Measurements from ENCODE around the gene B9D1.

B9D1 gene

DNA sequence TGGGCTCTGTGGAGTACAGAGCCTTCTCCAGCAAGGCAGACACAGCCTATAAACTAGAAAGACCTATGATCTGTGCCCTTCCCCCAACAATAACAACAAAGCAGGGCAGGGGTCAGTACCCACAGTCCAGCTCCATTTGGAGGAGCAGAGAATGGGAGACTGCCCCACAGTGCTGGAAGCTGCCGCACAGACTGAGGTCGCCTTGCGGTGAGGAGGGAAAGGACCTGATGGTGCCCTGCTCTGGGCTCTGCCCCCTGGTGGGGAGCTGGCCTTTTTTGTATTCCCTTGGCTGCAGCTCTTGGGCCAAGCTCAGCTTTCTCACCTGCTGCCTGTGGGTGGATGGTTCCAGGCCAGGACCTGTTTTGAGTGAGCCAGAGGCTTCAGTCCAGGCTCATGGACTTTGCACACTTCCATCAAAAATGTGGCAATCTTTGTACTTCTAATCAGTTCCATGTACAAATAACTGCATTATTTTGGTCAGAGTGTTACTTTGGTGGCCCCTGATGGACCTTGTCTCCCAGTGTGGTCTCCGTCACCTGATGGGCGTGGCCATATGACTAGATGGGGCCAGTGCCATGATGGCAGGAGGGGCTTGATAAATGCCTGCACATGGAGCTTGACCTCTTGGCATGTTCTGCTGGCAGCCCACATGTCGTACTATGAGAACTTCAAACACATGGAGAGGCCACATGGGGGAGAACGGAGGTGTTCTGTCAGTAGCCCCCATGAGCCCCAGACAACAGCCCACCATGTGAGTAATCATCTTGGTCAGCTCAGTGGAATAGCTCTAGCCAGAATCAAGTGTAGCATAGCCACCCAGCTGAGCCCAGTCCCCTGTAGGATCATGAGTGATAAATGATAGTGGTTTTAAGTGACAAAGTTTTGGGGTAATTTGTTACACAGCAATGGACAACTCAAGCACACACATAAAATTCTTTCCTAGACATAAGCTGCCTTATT, 24.2 kb downstream of the B9D1 start:
- peak; percentile 23 for DNase-seq (ENCODE audit: low read depth)

DNA sequence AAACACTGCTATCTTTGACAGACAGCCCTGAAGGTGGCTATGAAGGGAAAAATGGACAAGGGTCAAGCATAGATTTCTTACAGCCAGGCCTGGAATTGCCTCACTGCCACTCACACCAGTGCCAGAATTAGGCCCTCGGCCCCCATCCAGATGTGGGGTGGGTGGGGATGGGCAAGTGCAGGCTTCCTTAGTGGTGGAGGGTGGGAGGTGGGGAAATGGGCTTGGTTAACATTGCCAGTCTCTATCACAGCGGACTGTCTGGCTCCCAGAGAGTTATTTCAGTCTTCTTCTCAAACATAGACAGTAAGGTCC, 24.9 kb downstream of the B9D1 start:
- DNase-seq (ENCODE audit: low read depth), result no peak

DNA sequence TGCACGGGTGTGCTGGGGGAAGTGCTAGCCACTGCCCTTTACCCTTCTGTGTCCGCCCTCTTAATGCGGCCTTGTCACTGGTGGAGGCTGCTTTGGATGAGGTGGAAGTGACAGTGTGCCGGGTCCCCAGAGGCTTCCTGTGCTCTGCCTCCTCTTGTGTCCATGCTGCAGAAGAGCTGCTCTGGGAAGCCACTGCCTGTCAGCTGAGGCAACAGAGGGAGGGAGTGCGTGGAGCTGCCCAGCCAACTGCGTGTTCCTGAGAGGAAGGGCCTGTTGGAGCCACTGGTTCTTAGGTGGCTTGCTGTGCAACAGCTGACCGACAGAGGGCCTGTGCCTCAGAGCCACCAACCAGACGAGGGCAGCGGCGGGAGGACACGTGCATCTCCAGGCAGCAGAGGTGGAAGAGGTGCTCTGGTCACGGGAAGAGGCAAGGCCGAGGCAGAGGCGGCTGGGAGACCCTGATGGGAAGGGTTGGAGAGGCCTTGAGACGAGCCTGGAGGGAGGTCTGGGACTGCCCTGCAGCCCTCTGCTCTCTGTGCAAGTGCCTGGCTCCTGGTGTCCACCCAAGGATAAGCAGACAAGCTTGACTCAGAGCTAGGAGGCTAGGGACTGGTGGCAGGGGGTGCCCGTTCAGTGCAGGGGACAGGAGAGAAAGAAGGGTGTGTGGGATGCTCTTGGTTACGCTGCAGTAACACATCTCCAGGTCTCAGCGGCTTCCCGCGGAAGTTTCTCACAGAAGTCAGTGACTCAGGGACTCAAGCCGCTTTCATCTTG, 25.4 kb downstream of the B9D1 start:
- no peak for DNase-seq (ENCODE audit: low read depth)

DNA sequence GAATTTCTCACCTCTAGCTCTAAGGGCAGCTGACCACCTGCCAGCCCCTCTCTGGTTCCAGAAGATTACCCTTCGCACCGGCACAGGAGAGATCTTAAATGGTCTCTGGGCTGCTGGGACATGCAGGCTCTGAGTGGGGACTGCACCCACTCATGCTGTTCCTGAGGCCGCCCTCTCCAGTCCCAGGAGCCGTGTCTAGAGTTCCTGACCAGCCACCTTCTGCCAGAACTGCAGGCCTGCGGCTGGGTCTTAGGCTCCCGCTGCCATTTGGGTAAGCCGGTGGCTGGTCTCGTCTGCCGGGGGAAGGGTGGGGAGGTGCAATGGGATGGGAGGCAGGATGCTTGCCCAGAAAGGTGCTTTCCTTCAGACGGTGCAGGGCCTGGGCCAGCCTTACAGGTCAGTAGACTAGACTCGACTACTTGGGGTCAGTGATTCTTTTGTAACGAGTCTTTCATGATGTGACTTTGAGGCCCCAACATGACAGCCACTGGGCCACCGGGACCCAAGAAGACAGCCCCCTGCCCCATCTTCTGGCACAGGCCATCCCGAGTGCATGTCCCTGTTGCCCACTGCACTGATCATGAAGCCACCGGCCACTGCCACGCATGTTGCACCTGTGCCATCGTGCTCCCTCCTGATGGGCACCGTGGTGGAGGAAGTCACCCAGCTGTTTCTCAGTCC, 26.4 kb downstream of the B9D1 start:
- no peak for DNase-seq (ENCODE audit: low read depth)

DNA sequence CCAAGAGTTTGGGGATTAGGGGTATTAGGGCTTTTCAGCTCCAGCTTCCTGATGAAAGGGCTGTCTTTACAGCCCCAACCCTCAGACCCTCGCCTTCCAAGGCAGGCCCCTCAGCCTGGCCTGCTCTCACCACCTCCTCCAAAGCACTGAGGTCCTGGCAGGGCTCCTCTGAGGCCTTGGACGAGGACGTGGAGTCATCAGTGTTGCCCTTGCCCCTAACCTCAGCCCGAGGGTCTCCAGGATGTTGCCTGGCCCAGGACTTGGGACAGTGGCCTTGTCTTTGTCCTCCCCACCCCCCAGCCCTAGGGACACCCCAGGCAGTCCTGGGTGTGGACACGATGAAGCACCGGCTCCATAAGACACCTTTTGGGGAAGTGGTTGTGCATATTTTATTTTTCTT, 28.2 kb downstream of the B9D1 start:
- no peak for DNase-seq (ENCODE audit: low read depth)

DNA sequence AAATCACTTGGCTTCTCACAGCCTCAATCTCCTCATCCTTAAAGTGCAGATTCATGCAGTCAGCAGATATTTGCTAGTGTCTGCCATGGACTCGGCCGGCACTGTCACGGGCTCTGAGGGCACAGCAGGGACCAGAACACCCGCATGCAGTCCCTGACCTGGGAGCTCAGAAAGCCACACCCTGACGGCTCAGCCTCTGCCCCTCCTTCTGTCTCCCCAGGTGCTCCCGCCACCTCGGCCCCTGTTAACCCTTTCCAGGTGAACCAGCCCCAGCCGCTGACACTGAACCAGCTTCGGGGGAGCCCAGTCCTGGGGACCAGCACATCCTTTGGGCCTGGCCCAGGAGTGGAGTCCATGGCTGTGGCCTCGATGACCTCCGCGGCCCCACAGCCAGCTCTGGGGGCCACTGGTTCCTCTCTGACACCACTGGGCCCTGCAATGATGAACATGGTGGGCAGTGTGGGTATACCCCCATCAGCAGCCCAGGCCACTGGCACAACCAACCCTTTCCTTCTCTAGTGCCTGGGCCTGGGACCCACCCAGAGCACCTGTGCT, 28.7 kb downstream of the B9D1 start:
- no peak for DNase-seq (ENCODE audit: low read depth)

DNA sequence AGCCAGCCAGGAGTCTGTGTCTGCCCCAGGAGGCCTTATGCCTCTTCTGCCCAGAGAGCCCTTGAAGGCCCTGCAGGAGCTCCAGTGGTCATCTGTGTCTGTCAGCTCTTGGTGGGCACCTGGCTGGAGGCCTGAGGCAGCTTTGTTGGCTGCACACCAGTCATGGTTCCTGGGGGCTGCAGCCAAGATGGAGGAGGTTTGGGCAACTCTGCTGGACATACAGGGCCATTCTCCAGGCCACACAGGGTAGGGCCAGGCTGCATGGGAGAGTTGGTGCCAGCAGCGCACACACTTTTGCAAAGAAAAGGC, 29.4 kb downstream of the B9D1 start:
- no peak for DNase-seq (ENCODE audit: low read depth)

DNA sequence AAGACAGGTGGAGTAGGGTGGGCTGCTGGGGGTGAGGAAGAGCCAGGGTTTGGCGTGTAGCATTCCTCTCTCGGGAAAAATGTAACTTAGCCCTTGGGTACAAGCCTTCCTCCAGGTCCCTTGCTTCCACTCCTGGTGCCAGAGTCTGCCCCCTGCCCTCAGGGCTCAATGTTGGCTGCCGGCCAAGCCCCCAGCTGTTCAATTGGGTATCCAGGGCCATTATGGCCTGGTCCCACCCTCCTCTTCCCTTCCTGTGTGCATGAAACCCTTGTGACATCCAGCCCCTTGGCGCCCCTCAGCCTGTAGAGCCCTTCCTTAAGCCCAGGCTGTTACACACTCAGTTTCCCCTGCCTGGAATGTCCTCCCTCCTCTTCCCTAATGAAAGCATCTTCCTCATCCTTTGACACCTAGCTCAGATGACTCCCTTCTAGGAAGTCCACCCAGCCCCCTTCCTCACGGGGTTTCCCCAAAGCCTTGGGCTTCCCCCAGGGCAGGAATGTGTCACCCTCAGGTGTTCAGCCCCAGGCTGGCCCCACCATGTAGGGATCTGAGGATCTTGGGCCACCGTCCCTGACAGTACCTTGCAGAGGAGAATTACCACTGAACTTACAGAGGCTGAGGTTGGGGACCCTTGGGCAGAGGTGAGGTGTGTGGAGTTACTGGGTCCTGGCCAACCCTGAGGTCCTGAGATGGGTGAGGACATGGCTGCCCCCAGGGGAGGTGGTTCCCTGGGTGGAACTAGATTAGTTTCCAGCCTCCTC, 30.0 kb downstream of the B9D1 start:
- DNase-seq (ENCODE audit: low read depth), result no peak

DNA sequence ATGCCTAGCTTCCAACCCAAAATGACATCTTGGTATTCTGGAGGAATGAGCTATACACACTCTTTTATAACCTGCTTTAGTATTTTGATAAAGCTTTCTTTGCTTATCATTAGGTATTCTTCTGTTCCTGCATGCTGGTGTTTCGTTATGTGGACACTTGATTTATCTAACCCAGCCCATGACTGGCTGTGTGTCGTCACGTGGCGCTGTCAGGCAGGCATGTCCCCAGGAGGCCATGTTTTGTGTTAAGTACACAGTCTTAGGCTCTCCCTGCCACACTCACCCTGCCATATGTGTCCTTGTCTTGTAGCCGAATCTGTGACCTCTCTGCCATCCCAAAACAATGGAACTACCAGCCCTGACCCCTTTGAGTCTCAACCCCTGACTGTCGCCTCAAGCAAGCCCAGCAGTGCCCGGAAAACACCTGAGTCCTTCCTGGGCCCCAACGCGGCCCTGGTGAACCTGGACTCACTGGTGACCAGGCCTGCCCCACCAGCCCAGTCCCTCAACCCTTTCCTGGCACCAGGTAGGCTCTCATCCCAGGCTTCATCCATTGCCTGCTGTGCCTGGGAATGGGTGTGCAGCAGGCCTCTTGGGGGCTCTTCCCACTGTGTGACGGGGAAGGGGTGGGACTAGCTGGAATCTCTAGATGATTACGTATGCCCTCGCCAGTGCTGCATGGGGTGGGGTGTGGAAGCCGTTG, 30.8 kb downstream of the B9D1 start:
- no peak for DNase-seq (ENCODE audit: low read depth)

DNA sequence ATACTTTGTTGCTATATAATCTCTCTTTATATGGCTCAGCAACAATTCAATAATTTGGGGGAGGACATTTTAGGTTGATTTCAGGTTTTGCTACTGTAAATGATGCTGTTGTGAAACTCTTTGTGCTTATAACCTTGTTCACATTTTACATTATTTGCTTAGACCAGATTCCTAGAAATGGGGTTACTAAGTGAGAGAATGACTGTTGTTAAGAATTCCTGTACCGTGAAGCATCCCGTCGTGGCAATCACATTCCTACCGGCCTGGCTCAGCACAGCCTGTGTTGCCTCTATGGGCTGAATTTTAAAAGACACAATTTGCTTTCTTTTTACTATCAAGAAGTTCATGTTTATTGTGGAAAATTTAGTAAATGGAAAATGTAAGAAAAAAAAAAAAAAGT, 31.4 kb downstream of the B9D1 start:
- DNase-seq (ENCODE audit: low read depth), result no peak

DNA sequence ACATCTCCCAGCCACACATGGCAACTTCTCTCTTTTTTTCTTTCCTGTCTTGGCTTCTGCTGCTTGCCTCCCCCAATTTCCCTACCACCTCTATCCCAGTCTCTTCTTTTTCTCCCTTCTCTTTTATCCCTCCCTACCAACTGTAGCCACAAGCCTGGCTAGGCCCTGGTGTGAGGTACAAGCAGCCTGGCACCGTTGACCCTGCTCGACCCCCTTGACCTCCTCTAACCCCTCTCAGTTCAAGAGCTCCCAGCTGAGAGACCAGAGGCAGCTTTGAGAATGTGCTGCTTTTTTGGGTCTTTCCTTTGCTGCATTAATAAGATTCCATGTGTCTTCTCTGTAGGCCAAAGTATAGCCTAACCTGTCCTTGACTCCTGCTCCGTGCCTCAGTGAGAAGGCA, 32.3 kb downstream of the B9D1 start:
- no peak for DNase-seq (ENCODE audit: low read depth)

DNA sequence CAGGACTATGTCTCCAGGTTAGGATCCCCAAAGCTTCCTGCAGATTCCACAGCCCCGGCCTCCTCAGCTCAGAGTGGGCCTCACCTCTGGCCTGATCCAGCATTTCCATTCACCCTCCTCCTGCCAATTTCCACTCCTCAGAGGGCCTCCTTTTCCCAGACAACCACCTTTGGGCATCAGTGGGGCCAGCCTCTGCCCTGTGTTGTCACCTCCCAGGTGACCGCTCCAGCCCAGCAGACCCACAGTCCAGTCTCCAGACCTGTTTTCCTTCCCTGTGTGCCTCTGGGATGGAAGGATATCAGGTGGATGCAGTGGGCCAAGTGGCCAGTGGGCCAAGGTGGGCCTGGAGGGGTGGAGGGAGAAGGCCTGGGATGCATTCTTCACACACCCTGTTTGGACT, 32.7 kb downstream of the B9D1 start:
- DNase-seq (ENCODE audit: low read depth), result no peak

DNA sequence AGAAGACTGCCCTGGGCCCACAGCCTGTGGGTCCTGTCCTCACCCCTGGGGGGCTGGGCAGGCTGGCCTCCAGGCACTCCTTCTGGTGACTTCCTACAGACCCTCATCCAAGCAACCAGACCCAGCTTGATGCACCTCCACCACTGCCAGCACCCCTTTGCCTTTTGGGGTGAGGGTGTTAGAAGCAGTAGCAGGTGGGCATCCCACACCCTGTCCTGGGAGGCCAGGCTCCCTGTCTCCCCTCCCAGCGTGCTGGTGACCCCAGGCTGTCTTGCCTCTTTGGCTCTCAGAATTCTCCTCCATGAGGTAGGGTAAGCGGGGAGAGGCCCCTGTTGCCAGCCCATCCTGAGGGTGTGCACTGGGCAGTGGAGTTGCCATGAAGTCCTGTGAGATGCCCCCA, 33.4 kb downstream of the B9D1 start:
- DNase-seq (ENCODE audit: low read depth), result no peak

DNA sequence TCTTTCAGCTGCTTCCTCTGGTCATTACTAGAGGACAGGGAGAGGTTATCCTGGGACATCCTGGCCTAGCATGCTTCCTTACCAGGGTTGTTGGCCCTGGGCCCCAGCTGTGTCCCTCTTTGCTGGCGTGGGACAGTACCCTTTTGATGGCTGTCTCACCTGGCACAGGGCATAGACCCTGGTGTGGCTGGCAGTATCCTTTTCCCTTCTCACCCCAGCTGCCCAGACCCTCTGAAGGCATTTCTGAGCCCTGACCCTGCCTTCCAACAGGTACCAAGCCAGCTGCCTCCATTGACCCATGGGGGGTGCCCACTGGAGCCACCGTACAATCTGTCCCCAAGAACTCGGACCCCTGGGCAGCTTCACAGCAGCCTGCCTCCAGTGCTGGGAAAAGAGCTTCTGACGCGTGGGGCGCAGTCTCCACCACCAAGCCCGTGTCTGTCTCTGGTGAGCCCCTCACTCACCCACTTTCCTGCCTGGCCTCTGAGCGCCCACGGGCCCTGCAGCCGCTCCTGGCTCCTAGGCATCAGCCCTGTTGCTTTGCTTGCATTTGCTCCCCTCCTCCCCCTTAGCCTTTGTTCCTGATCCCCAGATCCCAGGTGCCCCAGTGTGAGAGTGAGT, 34.0 kb downstream of the B9D1 start:
- DNase-seq (ENCODE audit: low read depth), result no peak

DNA sequence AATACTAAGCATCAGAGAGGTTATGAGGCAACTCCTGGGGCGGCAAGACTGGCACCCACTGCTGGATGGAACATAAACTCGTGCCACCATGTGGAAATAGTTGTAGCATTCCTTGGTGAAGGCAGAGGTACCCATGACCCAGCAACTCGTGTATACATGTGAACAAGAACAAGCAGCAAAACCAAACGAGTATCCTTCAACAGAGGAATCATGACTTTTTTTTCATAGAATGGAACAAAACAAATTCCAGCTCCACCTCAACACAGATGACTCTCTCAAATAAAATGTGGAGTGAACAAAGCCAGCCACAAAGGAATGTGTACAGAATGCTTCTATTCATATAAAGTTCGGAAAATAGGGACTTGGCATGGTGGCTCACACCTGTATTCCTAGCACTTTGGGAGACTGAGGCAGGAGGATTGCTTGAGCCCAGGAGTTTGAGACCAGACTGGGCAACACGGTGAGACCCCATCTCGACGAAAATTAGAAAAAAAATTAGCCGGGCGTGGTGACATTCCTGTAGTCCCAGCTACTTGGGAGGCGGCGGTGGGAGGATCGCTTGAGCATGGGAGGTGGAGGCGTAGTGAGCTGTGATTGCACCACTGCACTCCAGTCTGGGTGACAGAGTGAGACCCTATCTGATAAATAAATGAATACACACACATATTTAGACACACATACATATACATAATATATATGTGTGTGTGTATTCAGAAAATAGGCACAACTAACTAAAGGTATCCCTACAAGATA, 35.3 kb downstream of the B9D1 start:
- no peak for DNase-seq (ENCODE audit: low read depth)

DNA sequence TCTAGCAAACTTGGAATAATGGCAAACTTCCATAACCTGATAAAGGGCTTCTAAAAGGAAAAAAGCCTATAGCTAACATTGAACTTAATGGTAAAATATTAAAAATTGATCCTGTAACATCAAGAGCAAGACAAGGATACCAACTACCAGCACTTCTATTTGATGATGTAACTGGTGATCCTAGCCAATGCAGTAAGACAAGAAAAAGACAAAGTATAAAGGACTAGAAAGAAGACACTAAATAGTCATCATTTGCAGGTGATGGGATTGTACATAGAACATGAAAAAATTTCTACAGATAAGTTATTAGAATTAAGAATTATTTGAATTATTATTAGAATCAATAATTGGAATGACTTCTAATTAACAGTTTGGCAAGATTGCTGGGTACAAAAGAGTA, 37.0 kb downstream of the B9D1 start:
- no peak for DNase-seq (ENCODE audit: low read depth)

DNA sequence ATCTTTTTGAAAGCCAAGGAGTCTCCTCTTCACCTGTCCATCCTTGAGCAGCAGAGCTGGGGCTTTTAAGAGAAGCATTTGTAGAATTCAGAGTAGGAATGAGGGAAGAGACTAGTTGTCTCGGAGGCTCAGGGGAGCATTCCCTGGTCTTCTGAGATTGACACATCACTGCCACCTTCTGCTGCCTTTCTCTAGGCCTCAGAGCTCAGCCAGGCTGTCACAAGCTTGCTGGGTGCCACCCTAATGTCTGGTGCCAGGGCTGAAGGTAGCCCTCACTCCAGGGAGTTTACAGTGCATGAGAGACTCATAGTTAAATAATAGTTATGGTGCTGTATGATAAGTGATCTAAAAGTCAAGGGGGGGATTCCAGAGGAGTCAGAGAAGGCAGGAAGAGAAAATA, 39.7 kb downstream of the B9D1 start:
- DNase-seq (ENCODE audit: low read depth), result no peak

DNA sequence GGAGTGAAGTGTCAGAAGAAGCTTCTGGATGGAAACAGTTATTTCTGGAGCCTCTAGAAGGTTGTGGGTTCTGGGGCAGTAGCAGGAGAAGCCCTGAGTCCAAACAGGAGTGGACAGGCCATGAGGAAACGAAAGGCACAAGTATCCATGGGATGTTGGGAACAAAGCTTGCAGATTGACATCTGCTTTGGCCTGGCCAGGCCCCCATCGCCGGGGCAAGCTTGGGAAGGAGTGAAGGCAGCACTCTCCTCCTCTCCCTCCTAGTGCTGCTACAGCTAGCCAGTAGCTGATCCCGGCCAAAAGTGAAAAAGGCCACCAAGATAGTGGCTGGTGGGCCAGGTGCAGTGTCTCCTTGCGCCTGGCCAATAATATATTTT, 40.4 kb downstream of the B9D1 start:
- DNase-seq (ENCODE audit: low read depth), result no peak

DNA sequence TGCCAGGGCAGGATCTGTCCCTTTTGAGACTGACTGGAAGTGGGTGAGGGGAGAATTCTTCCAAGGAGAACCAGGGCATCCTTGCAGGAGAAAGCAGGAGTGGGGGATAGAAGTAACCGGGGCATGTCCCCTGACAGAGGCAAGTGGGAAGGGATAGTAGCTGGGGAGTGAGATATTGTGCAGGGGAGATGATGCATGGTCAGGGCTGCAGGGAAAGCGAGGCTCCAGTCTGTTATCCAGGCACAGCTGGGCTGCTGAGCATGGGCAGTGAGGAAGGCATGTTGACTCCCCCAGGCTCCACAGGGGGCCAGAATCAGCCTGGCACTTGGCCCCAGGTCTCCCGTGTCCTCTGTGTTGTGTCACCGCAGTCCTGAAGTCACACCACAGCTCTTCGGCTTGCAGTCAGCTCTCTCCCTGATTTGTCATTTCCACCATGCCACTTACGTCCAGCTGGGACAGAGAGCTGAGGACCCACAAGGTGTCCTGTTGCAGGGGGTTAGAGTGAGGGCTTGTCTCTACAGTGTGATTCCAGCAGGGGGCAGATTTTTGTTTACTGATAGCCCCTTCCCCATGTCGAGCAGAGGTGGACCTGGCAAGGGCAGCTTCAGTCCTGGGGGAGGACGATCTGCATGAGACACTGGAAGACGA, 40.9 kb downstream of the B9D1 start:
- no peak for DNase-seq (ENCODE audit: low read depth)

DNA sequence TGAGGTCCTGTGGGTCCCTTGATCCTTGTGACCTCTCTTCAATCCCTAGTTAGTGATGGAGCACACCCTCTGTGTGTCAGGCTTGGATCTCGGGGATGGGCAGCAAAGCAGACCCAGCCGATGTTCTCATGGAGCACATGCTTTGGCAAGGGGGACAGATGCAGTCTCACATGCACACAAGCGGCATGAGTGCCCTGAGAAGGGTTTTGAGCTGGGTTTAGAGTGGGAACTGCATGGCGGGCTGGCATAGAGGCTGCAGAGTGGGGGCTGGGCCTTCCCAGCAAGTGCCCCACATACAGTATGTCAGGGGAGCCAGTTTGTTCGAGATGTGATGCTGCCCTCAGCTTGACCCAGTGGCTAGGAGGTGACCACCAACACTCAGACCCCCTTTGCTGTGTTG, 41.6 kb downstream of the B9D1 start:
- no peak for DNase-seq (ENCODE audit: low read depth)

All from activated gamma-delta T cell treated with anti-CD3 and anti-CD28 coated beads, Interleukin-2, amount 50 U/mL, for 16 hours (primary cell).